RWPE2 (cell line): ENCODE data around the gene BOD1L1.

Source experiments
- ATAC-seq: fragments of 200-7000 bp; cut with Tn5 transposase; 3 replicates; pipeline ENCODE4 v1.9.1; 2021; ENCODE audit warnings: low read depth
- DNase-seq: peaks from one replicate; pipeline ENCODE4 v3.0.0-alpha.2; 2020; ENCODE audit warnings: low spot score
- H3K27ac ChIP-seq: fragments of 450-650 bp; 2 replicates; pipeline ENCODE4 v1.5.1; 2017; ENCODE audit warnings: mild to moderate bottlenecking; ENCODE audit not compliant: poor library complexity, severe bottlenecking
- H3K27me3 ChIP-seq: fragments of 250-450 bp; sonication (Bioruptor Pico); 2 replicates; pipeline ENCODE4 v1.5.1; 2021; ENCODE audit warnings: mild to moderate bottlenecking, moderate library complexity; ENCODE audit not compliant: insufficient read depth, poor library complexity, severe bottlenecking
- H3K36me3 ChIP-seq: fragments of 250-450 bp; sonication (Bioruptor Pico); 2 replicates; pipeline ENCODE4 v1.5.1; 2020; ENCODE audit warnings: low read depth, mild to moderate bottlenecking, moderate library complexity
- H3K4me1 ChIP-seq: fragments of 250-450 bp; sonication (Bioruptor Pico); 2 replicates; pipeline ENCODE4 v1.5.1; 2021; ENCODE audit warnings: mild to moderate bottlenecking, moderate library complexity; ENCODE audit not compliant: insufficient read depth, poor library complexity, severe bottlenecking
- H3K4me3 ChIP-seq: fragments of 250-450 bp; sonication (Bioruptor Pico); 2 replicates; pipeline ENCODE4 v1.5.1; 2021; ENCODE audit warnings: mild to moderate bottlenecking, moderate library complexity; ENCODE audit not compliant: severe bottlenecking
- H3K9me3 ChIP-seq: fragments of 250-450 bp; sonication (Bioruptor Pico); 2 replicates; pipeline ENCODE4 v1.5.1; 2021; ENCODE audit warnings: mild to moderate bottlenecking, moderate library complexity; ENCODE audit not compliant: severe bottlenecking
- TF ChIP-seq, protein P1 (sequence below): fragments of 450-650 bp; IDR thresholded peaks from one replicate; pipeline ENCODE4 v1.5.1; 2017; ENCODE audit warnings: mild to moderate bottlenecking, moderate library complexity; ENCODE audit not compliant: poor library complexity, severe bottlenecking

The BOD1L1 gene

DNA sequence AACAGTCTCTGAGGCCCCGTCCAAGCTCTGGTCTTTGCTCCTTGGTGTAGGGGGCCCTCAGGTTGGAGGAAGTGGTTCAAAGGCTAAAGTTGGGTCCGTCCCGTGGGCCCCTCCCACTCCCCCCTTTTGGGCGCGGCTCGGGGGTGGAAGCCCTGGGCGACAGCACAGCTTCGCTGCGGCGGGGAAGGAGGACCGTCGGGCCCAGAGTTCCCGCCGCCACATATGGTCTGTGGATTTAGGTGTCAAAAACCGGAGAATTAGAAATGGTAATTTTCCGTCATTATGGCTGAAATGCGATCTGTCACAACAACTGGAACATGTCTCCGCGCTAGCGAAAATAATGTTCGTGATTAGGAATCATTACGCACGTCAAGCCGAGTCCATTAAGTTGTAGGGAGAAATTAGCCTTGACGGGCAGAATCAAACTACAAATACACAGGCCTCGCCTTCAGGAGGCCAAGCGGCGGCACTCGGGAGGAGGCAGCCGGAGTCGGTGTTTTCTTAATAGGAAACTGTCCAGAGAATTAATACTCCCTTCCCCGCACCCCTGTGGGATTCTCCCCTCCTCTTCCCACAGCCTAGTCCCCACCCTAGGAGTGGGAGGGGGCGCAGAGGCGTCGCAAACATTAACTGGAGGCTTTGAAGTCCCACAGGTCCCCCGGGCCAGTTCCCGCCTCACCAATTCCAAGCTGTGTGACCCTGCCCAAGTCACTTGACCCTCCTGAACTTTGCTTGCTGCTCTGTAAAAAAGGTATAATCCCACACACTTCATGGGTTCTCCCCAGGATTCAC lies 98.2 kb downstream of the BOD1L1 start:
- Histone ChIP-seq H3K4me3 (no peak overlapping the region), H3K27me3 (peaks cover 95% of the 10 kb centered on the region), H3K4me1 (no peaks in the 10 kb centered on the region), H3K36me3 (no peaks in the 10 kb centered on the region), H3K27ac (no peak overlapping the region), H3K9me3 (no peaks in the 10 kb centered on the region)
- no peak for ATAC-seq
- DNase-seq: no peak
- TF ChIP-seq, protein P1, sequence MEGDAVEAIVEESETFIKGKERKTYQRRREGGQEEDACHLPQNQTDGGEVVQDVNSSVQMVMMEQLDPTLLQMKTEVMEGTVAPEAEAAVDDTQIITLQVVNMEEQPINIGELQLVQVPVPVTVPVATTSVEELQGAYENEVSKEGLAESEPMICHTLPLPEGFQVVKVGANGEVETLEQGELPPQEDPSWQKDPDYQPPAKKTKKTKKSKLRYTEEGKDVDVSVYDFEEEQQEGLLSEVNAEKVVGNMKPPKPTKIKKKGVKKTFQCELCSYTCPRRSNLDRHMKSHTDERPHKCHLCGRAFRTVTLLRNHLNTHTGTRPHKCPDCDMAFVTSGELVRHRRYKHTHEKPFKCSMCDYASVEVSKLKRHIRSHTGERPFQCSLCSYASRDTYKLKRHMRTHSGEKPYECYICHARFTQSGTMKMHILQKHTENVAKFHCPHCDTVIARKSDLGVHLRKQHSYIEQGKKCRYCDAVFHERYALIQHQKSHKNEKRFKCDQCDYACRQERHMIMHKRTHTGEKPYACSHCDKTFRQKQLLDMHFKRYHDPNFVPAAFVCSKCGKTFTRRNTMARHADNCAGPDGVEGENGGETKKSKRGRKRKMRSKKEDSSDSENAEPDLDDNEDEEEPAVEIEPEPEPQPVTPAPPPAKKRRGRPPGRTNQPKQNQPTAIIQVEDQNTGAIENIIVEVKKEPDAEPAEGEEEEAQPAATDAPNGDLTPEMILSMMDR: no peak

DNA sequence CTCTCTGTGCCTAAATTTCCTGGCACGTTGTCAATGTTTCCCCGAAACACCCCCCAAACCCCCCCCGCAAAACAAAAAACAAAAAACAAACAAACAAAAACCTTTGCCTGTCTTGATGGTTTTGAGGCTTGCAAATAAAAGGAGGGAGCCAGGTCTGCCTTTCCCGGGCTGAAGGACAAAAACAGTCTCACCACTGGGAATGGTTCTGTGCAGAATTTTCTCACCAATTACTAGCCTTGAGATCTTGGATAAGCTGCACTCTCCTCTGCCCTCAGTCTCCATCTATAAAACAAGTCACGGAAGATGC lies 98.8 kb downstream of the BOD1L1 start:
- TF ChIP-seq, protein P1: no peak
- H3K9me3 ChIP-seq: no peaks in the 10 kb centered on the region
- peaks cover 95% of the 10 kb centered on the region for H3K27me3 ChIP-seq
- H3K4me1 ChIP-seq: no peaks in the 10 kb centered on the region
- no peak for DNase-seq
- H3K4me3 ChIP-seq: no peak overlapping the region
- no peak for ATAC-seq
- H3K27ac ChIP-seq: no peak overlapping the region
- no peaks in the 10 kb centered on the region for H3K36me3 ChIP-seq

DNA sequence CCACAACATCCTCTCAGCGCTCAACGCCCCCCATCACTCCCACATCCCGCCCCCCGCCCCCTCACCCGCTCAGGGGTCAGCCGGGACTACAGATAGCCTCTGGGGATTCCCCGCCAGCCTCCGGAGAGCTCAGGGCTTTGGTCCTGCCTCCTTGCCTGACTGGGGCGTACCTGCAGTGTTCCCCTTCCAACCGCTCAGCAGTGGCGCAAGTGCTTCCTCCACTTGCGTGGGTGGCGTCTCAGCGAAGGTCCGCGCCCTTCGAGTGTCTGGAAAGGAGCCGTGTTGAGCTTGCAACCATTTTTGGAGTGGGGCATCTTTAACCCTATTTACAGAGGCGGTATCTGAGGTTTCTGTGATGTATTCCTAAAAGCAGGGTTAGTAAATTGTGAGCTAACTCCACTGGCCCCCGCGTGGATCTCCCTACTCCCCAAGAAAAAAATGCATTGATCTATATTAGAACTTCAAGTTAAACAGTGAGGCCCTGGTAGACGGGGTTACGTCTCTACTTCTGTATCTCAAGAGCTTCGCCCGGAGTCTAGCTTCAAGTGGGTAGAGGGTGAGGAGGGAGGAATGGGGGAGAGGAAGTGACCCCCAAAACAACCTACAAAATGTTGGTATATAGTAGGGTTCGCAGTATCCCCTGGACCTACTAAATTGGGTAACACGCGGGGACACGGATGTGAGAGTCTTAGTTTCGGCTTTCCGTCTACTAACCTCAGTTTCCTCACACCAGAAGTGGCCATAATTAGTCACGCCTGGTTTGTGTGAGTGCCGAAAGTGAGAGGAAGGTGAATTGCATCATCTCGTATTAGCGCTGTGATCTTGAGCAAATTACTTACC lies 99.3 kb downstream of the BOD1L1 start:
- Histone ChIP-seq H3K9me3 (no peaks in the 10 kb centered on the region), H3K4me1 (no peaks in the 10 kb centered on the region), H3K4me3 (no peak overlapping the region), H3K27me3 (peaks cover 95% of the 10 kb centered on the region), H3K36me3 (no peaks in the 10 kb centered on the region), H3K27ac (no peak overlapping the region)
- TF ChIP-seq, protein P1: no peak
- no peak for DNase-seq
- 0 out of 3 replicates have a peak, but pooled peaks have one; percentile 30 for ATAC-seq

DNA sequence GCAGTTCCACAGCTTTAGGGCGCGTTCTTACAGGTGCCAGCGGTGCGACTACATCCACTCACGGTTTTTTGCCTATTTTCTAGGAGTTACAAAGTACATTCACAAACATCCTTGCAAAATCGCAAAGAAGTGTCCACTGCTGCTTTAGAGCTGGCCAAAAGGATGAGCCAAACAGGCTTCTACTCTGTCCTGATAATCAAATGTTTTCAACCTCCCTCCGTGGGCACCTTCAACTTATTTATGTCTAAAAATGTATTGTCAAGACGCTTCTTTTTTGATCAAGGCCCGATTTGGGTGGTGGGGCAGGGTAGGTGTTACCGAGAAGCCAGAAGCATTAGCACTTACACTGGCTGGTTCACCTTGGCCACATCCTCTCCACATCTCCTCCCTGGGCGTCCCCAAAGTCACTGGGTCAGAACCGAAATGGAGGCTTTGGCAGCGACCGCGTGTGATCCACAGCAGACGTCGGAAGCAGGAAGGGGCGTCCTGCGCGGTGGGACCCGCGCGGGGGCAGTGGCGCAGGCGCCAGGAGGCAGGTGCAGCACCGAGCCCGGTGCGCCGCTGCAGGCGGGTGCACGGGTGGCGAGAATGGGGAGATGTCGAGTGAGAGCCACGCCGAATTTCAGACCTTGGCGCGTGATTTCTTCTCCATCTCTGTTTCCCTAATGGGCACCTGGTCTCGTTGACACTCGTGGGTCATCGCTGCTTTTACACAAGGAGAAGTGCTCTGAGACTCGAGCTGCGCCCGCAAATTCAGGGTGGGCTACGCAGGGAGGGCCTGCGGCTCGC lies 100.1 kb downstream of the BOD1L1 start:
- Histone ChIP-seq H3K4me1 (no peaks in the 10 kb centered on the region), H3K27ac (no peak overlapping the region), H3K36me3 (no peaks in the 10 kb centered on the region), H3K4me3 (no peak overlapping the region), H3K27me3 (peaks cover 96% of the 10 kb centered on the region), H3K9me3 (no peaks in the 10 kb centered on the region)
- DNase-seq: no peak
- no peak for ATAC-seq
- TF ChIP-seq, protein P1: no peak
